ENCODE data around the gene IL18R1. TPM values are rescaled to one million over a fixed set of nuclear protein-coding genes. Genes with fewer than 3 reads are reported as not detected.

IL18R1 gene
- total and polyA plus RNA-seq, 9 of the 15 experiments (the other 6 are each of a cell fraction or from before 2014, with no cell fraction given): 0.55 to 10.0 (median 2.5) TPM

GRCh38 chr2:102421890-102422759 is 66.5 kb downstream of the IL18R1 start (continued):
- TF ChIP-seq MGA (IDR thresholded peaks at IDR 0.05): peak; percentile 86
- TF ChIP-seq HOMEZ (CRISPR knock-in tag; IDR thresholded peaks at IDR 0.05): no peak
- no peak for TF ChIP-seq RBM22 (IDR thresholded peaks at IDR 0.05; ENCODE audit: low read depth, low read length, poor library complexity, severe bottlenecking)
- TF ChIP-seq ZNF696 (CRISPR knock-in tag; conservative IDR thresholded peaks at IDR 0.05): no peak
- peak; percentile 44; the same call in 1 of the 2 replicates for TF ChIP-seq EHMT2 (IDR thresholded peaks at IDR 0.05)
- peak; percentile 25; the same call in 1 of the 2 replicates for TF ChIP-seq ETV1 (tag; conservative IDR thresholded peaks at IDR 0.05; ENCODE audit: low read depth)
- 0 out of 2 replicates have a peak, but pooled peaks have one; percentile 14 for TF ChIP-seq MAX (CRISPR knock-in tag; IDR thresholded peaks at IDR 0.05)
- peak; percentile 9; the same call in 1 of the 2 replicates for TF ChIP-seq ZNF239 (CRISPR knock-in tag; IDR thresholded peaks at IDR 0.05)
- no peak for TF ChIP-seq YY1 (IDR thresholded peaks at IDR 0.05; ENCODE audit: borderline replicate concordance in 1 of 3, control insufficient read depth in 1 of 3, extremely low read depth in 1 of 3, insufficient read depth in 3 of 3, insufficient read length in 1 of 3, insufficient replicate concordance in 2 of 3, low read depth in 1 of 3, low read length in 2 of 3)
- TF ChIP-seq ZFP36 (IDR thresholded peaks at IDR 0.05; ENCODE audit: low read depth, low read length, partially characterized antibody): peak; percentile 40
- TF ChIP-seq ZNF134 (CRISPR knock-in tag; conservative IDR thresholded peaks at IDR 0.05): peak; percentile 43; the same call in 1 of the 2 replicates
- TF ChIP-seq ZNF311 (CRISPR knock-in tag; IDR thresholded peaks at IDR 0.05): no peak
- no peak for TF ChIP-seq KDM2B (CRISPR knock-in tag; IDR thresholded peaks at IDR 0.05)

Data from K562 (cell line).